Uterus (tissue), 2 donors: Measurements from ENCODE around the gene RBM6.

Experiments
- CTCF ChIP-seq, 4 experiments: fragments of 200-600 bp in 2 of 4; fragments of 450-650 bp in 2 of 4; sonication (generic) in 2 of 4; IDR thresholded peaks; one replicate each; pipeline ENCODE4 v1.5.1; 2016 to 2019; ENCODE audit warnings: antibody characterized with exemption in 4 of 4, mild to moderate bottlenecking in 2 of 4, moderate library complexity in 1 of 4
- POLR2A ChIP-seq, 2 donors: fragments of 450-650 bp; IDR thresholded peaks; one replicate each; pipeline ENCODE4 v1.6.1; 2016; ENCODE audit warnings: antibody characterized with exemption in 2 of 2, mild to moderate bottlenecking in 1 of 2, moderate library complexity in 1 of 2

GRCh38 chr3:50089609-50089945 lies 149.6 kb downstream of the RBM6 start:
- no peak for TF ChIP-seq POLR2A (IDR thresholded peaks at IDR 0.05)
- TF ChIP-seq CTCF (IDR thresholded peaks at IDR 0.05): no peak
